H1 (cell line): ENCODE results near the gene TRAP1. TPM values are rescaled to one million over a fixed set of nuclear protein-coding genes. Genes with fewer than 3 reads are reported as not detected.

Source experiments
- CTCF ChIA-PET: fragments of 300-600 bp; sonication (Branson Sonifier 250); formaldehyde crosslinking; loops from one replicate; lab custom pipeline; 2021; ENCODE audit not compliant: partially characterized antibody; lab: Charles Lee
- POLR2A ChIA-PET: fragments of 300-600 bp; sonication (Branson Sonifier 250); formaldehyde crosslinking; loops from one replicate; lab custom pipeline; 2021; ENCODE audit warnings: inconsistent platforms; ENCODE audit not compliant: partially characterized antibody; lab: Charles Lee
- DNase-seq, 2 experiments: peaks; one replicate each; pipeline versions ENCODE4 v3.0.0 to v3.0.0-alpha.2; 2010 to 2022; ENCODE audit warnings: low spot score in 2 of 2, low read depth in 1 of 2, mixed read lengths in 1 of 2
- FAIRE-seq: peaks from 2 replicates; lab custom pipeline; 2011; peaks lifted over from hg19 to GRCh38; lab: Jason Lieb, UNC
- H2AFZ ChIP-seq: 2 replicates; pipeline ENCODE4 v1.8.1; 2012; ENCODE audit warnings: low read length, inconsistent platforms
- H2AK5ac ChIP-seq: 2 replicates; pipeline ENCODE4 v1.6.1; 2013; ENCODE audit warnings: low read depth, low read length
- H2BK120ac ChIP-seq: replicated peaks from 2 replicates; pipeline ENCODE3; 2013; ENCODE audit warnings: low read depth, low read length, inconsistent platforms
- H2BK12ac ChIP-seq: 2 replicates; pipeline ENCODE4 v1.6.1; 2013; ENCODE audit warnings: low read depth, low read length
- H2BK15ac ChIP-seq: 2 replicates; pipeline ENCODE4 v1.6.1; 2013; ENCODE audit warnings: low read length
- H2BK20ac ChIP-seq: 2 replicates; pipeline ENCODE4 v1.6.1; 2013; ENCODE audit warnings: low read length
- H2BK5ac ChIP-seq: 2 replicates; pipeline ENCODE4 v1.6.1; 2013; ENCODE audit warnings: low read depth, low read length
- H3K14ac ChIP-seq: 2 replicates; pipeline ENCODE4 v1.6.1; 2013; ENCODE audit warnings: inconsistent platforms; ENCODE audit not compliant: insufficient read length
- H3K18ac ChIP-seq: 2 replicates; pipeline ENCODE4 v1.6.1; 2013; ENCODE audit warnings: low read length; ENCODE audit errors: extremely low read depth
- H3K23ac ChIP-seq: 2 replicates; pipeline ENCODE4 v1.6.1; 2013; ENCODE audit warnings: inconsistent platforms; ENCODE audit not compliant: insufficient read length
- H3K23me2 ChIP-seq: 2 replicates; pipeline ENCODE4 v1.6.1; 2013; ENCODE audit warnings: low read depth, low read length
- H3K27ac ChIP-seq: 2 replicates; pipeline ENCODE4 v1.6.1; 2011; ENCODE audit warnings: low read depth, low read length, inconsistent platforms
- H3K27me3 ChIP-seq, 4 experiments: replicated peaks in 1 of 4; 1 replicate in 1 of 4; 2 replicates in 3 of 4; pipeline versions ENCODE4 v1.6.1 to v1.8.1; 2011 to 2013; ENCODE audit warnings: low read length in 3 of 4, mild to moderate bottlenecking in 3 of 4, inconsistent platforms in 2 of 4, mixed read lengths in 2 of 4, moderate library complexity in 1 of 4; ENCODE audit not compliant: control insufficient read depth in 3 of 4, insufficient read depth in 3 of 4; ENCODE audit errors: extremely low read depth in 1 of 4
- H3K36me3 ChIP-seq, 4 experiments: 2 replicates each; pipeline versions ENCODE4 v1.6.1 to v1.8.1; 2011 to 2013; ENCODE audit warnings: mild to moderate bottlenecking in 4 of 4, low read length in 3 of 4, moderate library complexity in 2 of 4, control low read depth in 1 of 4, inconsistent platforms in 1 of 4; ENCODE audit not compliant: insufficient read depth in 4 of 4, control insufficient read depth in 2 of 4
- H3K4ac ChIP-seq: replicated peaks from 2 replicates; pipeline ENCODE3; 2013; ENCODE audit warnings: low read length, low read depth, mixed read lengths, inconsistent platforms; ENCODE audit not compliant: insufficient read length
- H3K4me1 ChIP-seq, 4 experiments: replicated peaks in 1 of 4; 1 replicate in 1 of 4; 2 replicates in 3 of 4; pipeline versions ENCODE4 v1.6.1 to v1.8.1; 2011 to 2013; ENCODE audit warnings: low read length in 3 of 4, inconsistent platforms in 2 of 4, mixed read lengths in 1 of 4; ENCODE audit not compliant: insufficient read depth in 4 of 4, control insufficient read depth in 3 of 4
- H3K4me2 ChIP-seq, 2 experiments: 2 replicates each; pipeline versions ENCODE4 v1.6.1 to v1.8.1; 2011 to 2013; ENCODE audit warnings: low read depth in 2 of 2, low read length in 2 of 2, control low read depth in 1 of 2, inconsistent platforms in 1 of 2, mild to moderate bottlenecking in 1 of 2; ENCODE audit not compliant: insufficient read depth in 1 of 2
- H3K4me3 ChIP-seq, 4 experiments: fragments of 200-600, 300-600 bp in 1 of 4; sonication (generic), shearing (Covaris generic), sonication (Bioruptor Twin) in 1 of 4; 2 replicates each; pipeline versions ENCODE4 v1.5.1 to v1.8.1; 2011 to 2016; ENCODE audit warnings: low read length in 4 of 4, low read depth in 3 of 4, control low read depth in 2 of 4, inconsistent platforms in 2 of 4, mild to moderate bottlenecking in 2 of 4, mixed read lengths in 1 of 4, moderate library complexity in 1 of 4; ENCODE audit not compliant: insufficient read depth in 2 of 4; ENCODE audit errors: extremely low read depth in 1 of 4
- H3K56ac ChIP-seq: replicated peaks from 2 replicates; pipeline ENCODE3; 2013; ENCODE audit warnings: low read depth, mild to moderate bottlenecking, mixed read lengths, low read length, inconsistent platforms; ENCODE audit not compliant: insufficient read length
- H3K79me1 ChIP-seq: 2 replicates; pipeline ENCODE4 v1.6.1; 2013; ENCODE audit warnings: low read depth, low read length, control low read depth
- H3K79me2 ChIP-seq, 2 experiments: 2 replicates each; pipeline versions ENCODE4 v1.6.1 to v1.8.1; 2012 to 2013; ENCODE audit warnings: low read length in 2 of 2, mild to moderate bottlenecking in 2 of 2, inconsistent platforms in 1 of 2; ENCODE audit not compliant: insufficient read depth in 2 of 2, control insufficient read depth in 1 of 2
- H3K9ac ChIP-seq, 4 experiments: replicated peaks in 1 of 4; 1 replicate in 1 of 4; 2 replicates in 3 of 4; pipeline versions ENCODE4 v1.6.1 to v1.8.1; 2011 to 2013; ENCODE audit warnings: low read depth in 3 of 4, low read length in 3 of 4, control low read depth in 2 of 4, mild to moderate bottlenecking in 2 of 4, moderate library complexity in 2 of 4, inconsistent platforms in 1 of 4; ENCODE audit errors: extremely low read depth in 1 of 4
- H3K9me3 ChIP-seq, 2 experiments: 2 replicates each; pipeline versions ENCODE4 v1.6.1 to v1.8.1; 2012 to 2013; ENCODE audit warnings: mild to moderate bottlenecking in 2 of 2, moderate library complexity in 2 of 2, control low read depth in 1 of 2, inconsistent platforms in 1 of 2, low read depth in 1 of 2, low read length in 1 of 2, mixed read lengths in 1 of 2; ENCODE audit not compliant: insufficient read depth in 2 of 2
- H4K20me1 ChIP-seq, 2 experiments: replicated peaks in 1 of 2; 2 replicates each; pipeline versions ENCODE3 to v1.8.1; 2011 to 2013; ENCODE audit warnings: inconsistent platforms in 2 of 2, low read length in 2 of 2, mild to moderate bottlenecking in 1 of 2; ENCODE audit not compliant: insufficient read depth in 2 of 2, control insufficient read depth in 1 of 2
- H4K5ac ChIP-seq: 2 replicates; pipeline ENCODE4 v1.6.1; 2013; ENCODE audit warnings: low read length, low read depth, mixed read lengths, inconsistent platforms; ENCODE audit not compliant: insufficient read length
- H4K8ac ChIP-seq: 2 replicates; pipeline ENCODE4 v1.8.0; 2013; ENCODE audit warnings: mild to moderate bottlenecking, moderate library complexity, low read length, inconsistent platforms; ENCODE audit not compliant: insufficient read depth; ENCODE audit errors: extremely low read depth
- H4K91ac ChIP-seq: replicated peaks from 2 replicates; pipeline ENCODE3; 2013; ENCODE audit warnings: low read length, mixed read lengths, inconsistent platforms; ENCODE audit not compliant: insufficient read length
- CHD1 ChIP-seq: IDR thresholded peaks from 2 replicates; pipeline ENCODE4 v1.6.1; 2012; ENCODE audit warnings: low read depth, low read length, improper control_type of control experiment
- KDM5A ChIP-seq: fragments of 200-600 bp; IDR thresholded peaks from 2 replicates; pipeline ENCODE4 v1.7.1; 2012; ENCODE audit warnings: mild to moderate bottlenecking, low read length, inconsistent platforms, mixed read lengths
- MAX ChIP-seq: IDR thresholded peaks from 2 replicates; pipeline ENCODE4 v1.6.1; 2012; ENCODE audit warnings: inconsistent platforms
- NANOG ChIP-seq: IDR thresholded peaks from 2 replicates; pipeline ENCODE4 v1.6.1; 2011; ENCODE audit warnings: low read length, low read depth, mild to moderate bottlenecking, inconsistent platforms; ENCODE audit not compliant: insufficient read depth, poor library complexity, severe bottlenecking
- SIN3A ChIP-seq, 2 experiments: IDR thresholded peaks in 1 of 2; conservative IDR thresholded peaks in 1 of 2; 2 replicates each; pipeline ENCODE4 v1.6.1; 2011 to 2012; ENCODE audit warnings: low read length in 2 of 2, improper control_type of control experiment in 1 of 2, low read depth in 1 of 2, mild to moderate bottlenecking in 1 of 2
- SIRT6 ChIP-seq: IDR thresholded peaks from one replicate; pipeline ENCODE4 v1.7.1; 2012; ENCODE audit warnings: low read length, inconsistent platforms
- WGBS, 2 experiments: shearing (Covaris generic) in 1 of 2; methylation state at CpG; one replicate each; pipeline versions ENCODE4 v1.1.6 to v1.1.7; 2013 to 2015; ENCODE audit warnings: low lambda C conversion rate in 2 of 2, mixed read lengths in 2 of 2, inconsistent platforms in 1 of 2, low coverage in 1 of 2, missing lambda C conversion rate in 1 of 2; ENCODE audit not compliant: insufficient replicate concordance in 2 of 2, insufficient coverage in 1 of 2, insufficient read length in 1 of 2; ENCODE audit errors: extremely low coverage in 1 of 2, missing lambda C conversion rate in 1 of 2; 5-methylcytosine and 5-hydroxymethylcytosine counted together
- polyA plus RNA-seq, 7 experiments: library from polyadenylated mRNA; depleted of rRNA in 3 of 7; stranded (reverse) in 5 of 7; unstranded in 2 of 7; fragments of >200 nt in 5 of 7; fragments of 200-250 nt in 2 of 7; gene quantifications; 1 replicate in 5 of 7; 2 replicates in 1 of 7; 4 replicates in 1 of 7; pipeline versions ENCODE4 v1.2.1 to v1.2.3, GENCODE V29; 2011 to 2013; ENCODE audit warnings: missing spikeins in 2 of 7, mixed read lengths in 2 of 7
- total RNA-seq: library from RNA; stranded (reverse); fragmentation: NEBNext Ultra II Directional; extraction: Animal tissue kit (Norgen Biotek cat#: 25700); gene quantifications from 2 replicates; pipeline ENCODE4 v1.2.1, GENCODE V29; 2021

Gene TRAP1
- total and polyA plus RNA-seq, 2 of the 8 experiments (the other 6 are each of a cell fraction or from before 2014, with no cell fraction given): 215 to 283 TPM

- Histone ChIP-seq H3K4me2 (no peak overlapping the region), H4K8ac (no peak overlapping the region), H3K79me2 (peaks cover 0 to 71% of the 10 kb centered on the region in 2 experiments; a peak in 2 of 4 replicates), H3K36me3 (peaks cover 0 to 1% (median 0%) of the 10 kb centered on the region in 4 experiments; a peak in 2 of 8 replicates), H2BK12ac (no peak overlapping the region), H3K9me3 (no peaks in the 10 kb centered on the region), H3K14ac (no peak overlapping the region), H3K4me1 (no peaks in the 10 kb centered on the region), H3K23me2 (no peaks in the 10 kb centered on the region), H2BK5ac (no peak overlapping the region; the same call in 1 of the 2 replicates), H4K20me1 (peaks cover 2% of the 10 kb centered on the region in 2 experiments), H2AFZ (no peak overlapping the region), H3K27ac (no peak overlapping the region), H3K56ac (no peak overlapping the region), H4K91ac (no peak overlapping the region), H3K4me3 (no peak overlapping the region), H3K79me1 (peaks cover 11% of the 10 kb centered on the region; the same call in 1 of the 2 replicates), H4K5ac (no peak overlapping the region), H3K4ac (no peak overlapping the region), H3K9ac (no peak overlapping the region), H3K27me3 (no peaks in the 10 kb centered on the region), H3K23ac (no peak overlapping the region), H2BK20ac (no peak overlapping the region), H2AK5ac (no peak overlapping the region), H3K18ac (no peak overlapping the region), H2BK15ac (no peak overlapping the region), H2BK120ac (no peak overlapping the region)
- DNase-seq (no peak), FAIRE-seq (no peak)
- ChIA-PET POLR2A (interaction anchor here (1.5 kb wide), 1 partner anchor 15 kb away, joined by 5 read pairs; no protein-coding TSS in a partner anchor), CTCF (interaction anchor here (0.6 to 3.1 kb wide), 3 partner anchors 11 to 38 kb away, joined by 3 to 20 read pairs (median 3); partner anchors contain the start of gene TRAP1)
- 90% methylated on average over 4 of the region's 4 CpGs; no CpG with 5 or more reads in 1 of the 2 experiments for WGBS, 2 experiments
- TF ChIP-seq MAX: no peak
- TF ChIP-seq NANOG: no peak
- no peak for TF ChIP-seq SIN3A (conservative IDR thresholded peaks at IDR 0.05 in 1 of 2, IDR thresholded peaks at IDR 0.05 in 1 of 2; ENCODE audit: low read depth in 1 of 2, low read length in 2 of 2)
- no peak for TF ChIP-seq CHD1
- no peak for TF ChIP-seq KDM5A
- no peak for TF ChIP-seq SIRT6
Measured at GRCh38 chr16:3701531-3701930, 15.8 kb downstream of the TRAP1 start.
